Islet of Langerhans (tissue), 1 donor: ENCODE data around the gene EGLN2.
A peak's percentile ranks its signal among the peaks of the same experiment; 100 is the strongest.
"Not testable (repeated sequence)": the region's sequence is repeated elsewhere in the genome, so short reads cannot be mapped to it uniquely, and the experiment has no call there.

Experiments used
- FAIRE-seq: peaks from one replicate; lab custom pipeline; 2011; peaks lifted over from hg19 to GRCh38; lab: Jason Lieb, UNC

EGLN2 gene

GRCh38 chr19:40819479-40820234 lies 20.7 kb downstream of the EGLN2 start:
- FAIRE-seq = peak; percentile 21

DNA sequence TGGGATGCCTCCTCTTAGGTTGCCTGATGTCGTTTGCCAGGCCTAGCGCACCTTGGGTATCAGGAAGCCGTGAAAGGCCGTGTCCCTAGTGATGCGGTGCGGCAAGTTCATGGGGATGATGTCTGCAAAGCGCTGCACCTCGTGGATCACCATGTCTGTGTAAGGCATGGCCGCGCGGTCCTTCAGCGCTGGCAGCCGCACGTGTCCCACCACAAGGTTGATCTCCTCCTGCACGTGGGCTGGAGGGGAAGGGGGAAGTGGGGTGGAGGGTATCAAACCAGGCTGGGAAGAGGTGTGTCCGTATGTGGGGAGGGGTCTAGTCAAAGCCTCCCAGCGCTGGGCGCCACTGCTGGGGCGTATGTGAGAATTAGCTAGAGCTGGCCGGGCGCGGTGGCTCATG lies 23.2 kb downstream of the EGLN2 start:
- no peak for FAIRE-seq

GRCh38 chr19:40822704-40823553 lies 23.9 kb downstream of the EGLN2 start:
- FAIRE-seq = not testable (repeated sequence)

DNA sequence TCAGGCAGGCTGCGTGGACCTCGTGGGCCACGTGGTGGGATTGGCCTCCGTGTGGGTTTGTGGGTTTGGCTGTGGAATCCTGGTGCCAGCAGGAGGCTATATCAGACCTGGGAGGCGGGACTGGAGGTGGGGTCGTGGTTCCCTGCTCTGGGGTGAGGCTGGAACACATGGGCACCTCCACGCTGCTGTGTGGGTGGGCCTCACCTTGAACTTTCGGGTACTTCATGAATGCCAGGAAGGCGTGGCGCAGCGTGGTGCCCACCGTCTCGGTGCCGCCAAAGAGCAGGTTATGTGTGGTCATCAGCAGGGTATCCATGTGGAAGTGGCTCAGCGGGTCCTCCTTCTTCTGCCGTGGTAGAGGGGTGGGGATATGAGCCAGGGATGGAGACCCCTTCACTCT lies 25.9 kb downstream of the EGLN2 start:
- not testable (repeated sequence) for FAIRE-seq

DNA sequence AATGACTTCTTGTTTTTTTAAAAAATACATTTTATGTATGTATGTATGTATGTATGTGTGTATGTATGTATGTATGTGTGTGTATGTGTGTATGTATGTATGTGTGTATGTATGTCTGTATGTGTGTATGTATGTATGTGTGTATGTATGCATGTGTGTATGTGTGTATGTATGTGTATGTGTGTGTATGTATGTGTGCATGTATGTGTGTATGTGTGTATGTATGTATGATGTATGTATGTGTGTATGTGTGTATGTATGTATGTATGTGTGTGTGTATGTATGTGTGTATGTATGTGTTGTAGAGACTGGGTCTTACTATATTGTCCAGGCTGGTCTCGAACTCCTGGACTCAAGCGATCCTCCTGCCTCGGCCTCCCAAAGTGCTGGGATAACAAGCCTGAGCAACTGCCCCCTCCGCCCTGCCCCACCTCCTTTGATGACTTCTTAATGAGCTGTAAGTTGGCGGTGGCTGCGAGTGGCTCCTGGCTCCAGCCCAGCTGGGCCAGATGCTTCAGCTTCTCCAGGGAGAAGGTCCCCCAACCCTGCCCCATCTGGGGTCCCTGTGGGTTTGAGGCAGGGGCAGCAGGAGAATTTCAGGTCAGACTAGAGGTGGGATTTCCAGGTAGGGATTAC lies 26.6 kb downstream of the EGLN2 start:
- not testable (repeated sequence) for FAIRE-seq

GRCh38 chr19:40826312-40826698 lies 27.3 kb downstream of the EGLN2 start:
- not testable (repeated sequence) for FAIRE-seq

DNA sequence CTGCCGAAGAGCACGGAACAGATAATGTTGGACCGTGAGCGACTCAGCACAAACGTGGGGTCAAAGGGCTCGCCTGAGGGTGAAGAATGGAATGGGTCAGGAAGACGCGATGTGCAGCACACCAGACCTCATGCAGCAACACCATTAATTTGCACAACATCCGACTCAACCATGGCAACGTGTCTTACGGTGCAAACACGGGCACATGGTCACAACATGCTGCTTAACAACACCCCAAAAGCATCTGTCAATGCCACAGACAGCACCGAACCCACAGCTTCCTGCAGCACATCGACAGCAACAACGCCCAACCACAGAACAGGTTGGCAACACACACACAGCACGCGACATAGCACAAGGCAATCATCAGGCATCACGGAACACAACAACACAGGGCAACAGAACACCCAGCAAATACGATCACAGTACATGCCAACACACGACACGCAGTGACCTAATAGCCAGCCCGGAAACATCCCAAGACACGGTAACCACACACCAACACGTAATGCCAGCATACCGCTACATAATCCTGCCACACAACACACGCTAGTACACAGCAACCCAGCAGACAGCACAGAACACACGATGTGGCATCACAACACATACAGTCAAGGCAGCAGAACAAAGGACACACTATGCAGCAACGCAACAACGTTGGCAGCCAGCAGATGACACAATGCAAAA lies 27.9 kb downstream of the EGLN2 start:
- not testable (repeated sequence) for FAIRE-seq

DNA sequence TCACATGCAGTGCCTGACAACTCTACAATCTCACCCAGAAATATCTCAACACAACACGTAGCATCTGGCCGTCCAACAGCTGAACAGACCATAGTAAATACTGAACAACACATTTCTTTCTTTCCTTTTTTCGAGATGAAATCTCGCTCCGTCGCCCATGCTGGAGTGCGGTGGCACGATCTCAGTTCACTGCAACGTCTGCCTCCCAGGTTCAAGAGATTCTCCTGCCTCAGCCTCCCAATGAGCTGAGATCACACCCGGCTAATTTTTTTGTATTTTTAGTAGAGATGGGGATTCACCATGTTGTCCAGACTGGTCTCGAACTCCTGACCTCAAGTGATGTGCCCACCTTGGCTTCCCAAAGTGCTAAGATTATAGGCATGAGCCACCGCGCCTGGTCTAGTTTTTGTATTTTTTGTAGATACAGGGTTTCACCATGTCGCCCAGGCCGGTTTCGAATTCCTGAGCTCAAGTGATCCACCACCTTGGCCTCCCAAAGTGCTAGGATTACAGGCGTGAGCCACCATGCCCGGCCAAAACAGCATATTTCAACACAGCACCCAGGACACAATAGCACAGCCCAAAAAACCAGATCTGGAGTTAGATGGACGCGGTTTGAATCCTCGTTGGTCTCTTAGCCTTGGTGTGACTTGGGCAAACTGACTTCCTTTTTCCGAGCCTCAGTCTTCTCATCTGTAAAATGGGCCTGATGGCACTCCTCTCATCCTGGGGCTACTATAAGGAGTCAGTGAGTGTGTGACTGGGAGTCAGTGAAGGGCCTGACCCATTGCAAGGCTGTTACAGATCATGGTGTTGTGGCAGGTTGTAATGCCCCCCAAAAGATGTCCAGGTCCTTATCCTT lies 28.6 kb downstream of the EGLN2 start:
- no peak for FAIRE-seq

DNA sequence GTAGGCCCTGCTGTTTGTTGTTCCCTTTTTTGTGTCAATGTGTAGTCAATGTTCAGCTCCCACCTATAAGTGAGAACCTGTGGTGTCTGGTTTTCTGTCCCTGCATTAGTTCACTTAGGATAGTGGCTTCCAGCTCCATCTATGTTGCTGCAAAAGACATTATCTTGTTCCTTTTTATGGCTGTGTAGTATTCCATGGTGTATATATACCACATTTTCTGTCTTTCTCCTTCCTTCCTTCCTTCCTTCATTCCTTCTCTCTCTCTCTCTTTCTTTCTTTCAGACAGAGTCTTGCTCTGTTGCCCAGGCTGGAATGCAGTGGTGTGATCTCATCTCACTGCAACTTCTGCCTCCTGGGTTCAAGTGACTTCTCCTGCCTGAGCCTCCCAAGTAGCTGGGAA lies 30.2 kb downstream of the EGLN2 start:
- FAIRE-seq = no peak

DNA sequence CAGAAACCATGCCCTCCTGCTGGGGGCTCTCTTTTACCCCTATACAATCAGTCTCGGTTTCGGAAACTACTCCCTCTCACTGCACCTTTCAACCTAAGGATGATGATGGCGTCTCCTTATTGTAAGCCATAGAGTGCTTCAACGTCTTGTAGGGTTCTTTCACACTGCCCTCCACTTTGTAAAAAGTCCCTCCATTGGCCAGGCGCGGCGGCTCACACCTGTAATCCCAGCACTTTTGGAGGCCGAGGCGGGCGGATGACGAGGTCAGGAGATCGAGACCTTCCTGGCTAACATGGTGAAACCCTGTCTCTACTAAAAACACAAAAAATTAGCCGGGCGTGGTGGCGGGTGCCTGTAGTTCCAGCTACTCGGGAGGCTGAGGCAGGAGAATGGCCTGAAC lies 31.8 kb downstream of the EGLN2 start:
- FAIRE-seq = not testable (repeated sequence)

GRCh38 chr19:40831502-40832430 lies 32.8 kb downstream of the EGLN2 start:
- no peak for FAIRE-seq

DNA sequence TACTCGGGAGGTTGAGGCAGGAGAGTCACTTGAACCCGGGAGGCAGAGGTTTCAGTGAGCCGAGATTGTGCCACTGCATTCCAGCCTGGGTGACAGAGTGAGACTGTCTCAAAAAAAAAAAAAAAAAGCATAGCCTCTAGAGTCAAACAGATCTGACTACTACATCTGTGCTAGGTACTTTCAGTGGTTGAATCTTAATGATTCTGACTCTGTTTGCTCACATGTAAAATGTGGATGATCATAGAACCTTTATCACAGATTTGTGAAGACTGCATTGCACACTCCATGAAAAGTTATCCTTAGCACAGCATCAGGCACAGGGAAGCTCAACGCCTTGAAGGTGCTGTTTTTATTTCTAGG lies 33.4 kb downstream of the EGLN2 start:
- not testable (repeated sequence) for FAIRE-seq

- FAIRE-seq = not testable (repeated sequence)
Measured at GRCh38 chr19:40833728-40834533, 34.9 kb downstream of the EGLN2 start.

DNA sequence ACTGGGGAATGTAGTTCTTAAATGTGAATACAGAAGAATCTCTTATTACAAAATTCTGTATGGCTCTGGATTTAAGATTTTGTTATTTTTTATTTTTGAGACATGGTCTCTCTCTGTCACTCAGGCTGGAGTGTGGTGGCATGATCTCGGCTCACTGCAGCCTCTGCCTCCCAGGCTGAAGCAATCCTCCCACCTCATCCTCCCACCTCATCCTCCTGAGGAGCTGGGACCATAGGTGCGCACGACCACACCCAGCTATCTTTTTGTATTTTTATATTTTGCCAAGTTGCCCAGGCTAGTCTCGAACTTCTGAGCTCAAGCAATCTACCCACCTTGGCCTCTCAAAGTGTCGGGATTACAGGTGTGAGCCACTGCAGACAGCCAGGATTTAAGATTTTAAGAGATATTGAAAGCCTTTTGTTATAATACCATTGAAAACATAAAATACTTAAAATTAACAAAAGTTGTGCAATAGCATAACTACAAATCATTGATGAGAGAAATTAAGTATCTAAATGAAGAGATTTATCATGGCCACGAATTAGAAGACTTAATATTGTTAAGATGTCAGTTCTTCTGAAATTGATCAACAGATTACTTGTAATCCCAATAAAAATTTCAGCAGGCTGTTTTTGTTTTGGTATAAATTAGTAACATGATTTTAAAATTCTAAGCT lies 37.9 kb downstream of the EGLN2 start:
- no peak for FAIRE-seq

DNA sequence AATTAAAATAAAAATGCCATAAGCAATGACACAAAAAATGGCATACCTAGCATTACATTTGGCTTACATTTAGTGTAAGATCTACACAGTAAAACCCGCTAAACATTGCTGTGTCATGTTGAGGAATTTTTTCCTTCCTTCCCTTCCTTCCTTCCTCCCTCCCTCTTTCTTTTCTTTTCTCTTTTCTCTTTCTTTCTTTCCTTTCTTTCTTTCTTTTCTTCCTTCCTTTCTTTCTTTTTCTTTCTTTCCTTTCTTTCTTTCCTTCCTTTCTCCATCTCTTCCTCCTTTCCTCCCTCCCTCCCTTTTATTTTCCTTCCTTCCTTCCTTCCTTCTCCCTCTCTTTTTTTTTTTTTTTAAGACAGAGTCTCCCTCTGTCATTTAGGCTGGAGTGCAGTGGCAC lies 39.5 kb downstream of the EGLN2 start:
- not testable (repeated sequence) for FAIRE-seq

DNA sequence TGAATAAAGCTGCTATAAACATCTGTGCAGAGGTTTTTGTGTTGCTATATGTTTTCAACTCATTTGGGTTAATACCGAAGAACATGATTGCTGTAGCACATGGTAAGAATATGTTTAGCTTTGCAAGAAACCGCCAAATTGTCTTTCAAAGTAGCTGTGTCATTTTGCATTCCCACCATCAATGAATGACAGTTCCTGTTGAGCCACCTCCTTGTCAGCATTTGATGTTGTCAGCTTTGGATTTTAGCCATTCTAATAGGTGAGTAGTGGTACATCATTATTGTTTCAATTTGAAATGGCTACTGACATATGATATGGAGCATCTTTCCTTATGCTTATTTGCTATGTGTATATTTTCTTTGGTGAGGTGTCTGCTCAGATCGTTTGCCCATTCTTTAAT lies 43.0 kb downstream of the EGLN2 start:
- not testable (repeated sequence) for FAIRE-seq

DNA sequence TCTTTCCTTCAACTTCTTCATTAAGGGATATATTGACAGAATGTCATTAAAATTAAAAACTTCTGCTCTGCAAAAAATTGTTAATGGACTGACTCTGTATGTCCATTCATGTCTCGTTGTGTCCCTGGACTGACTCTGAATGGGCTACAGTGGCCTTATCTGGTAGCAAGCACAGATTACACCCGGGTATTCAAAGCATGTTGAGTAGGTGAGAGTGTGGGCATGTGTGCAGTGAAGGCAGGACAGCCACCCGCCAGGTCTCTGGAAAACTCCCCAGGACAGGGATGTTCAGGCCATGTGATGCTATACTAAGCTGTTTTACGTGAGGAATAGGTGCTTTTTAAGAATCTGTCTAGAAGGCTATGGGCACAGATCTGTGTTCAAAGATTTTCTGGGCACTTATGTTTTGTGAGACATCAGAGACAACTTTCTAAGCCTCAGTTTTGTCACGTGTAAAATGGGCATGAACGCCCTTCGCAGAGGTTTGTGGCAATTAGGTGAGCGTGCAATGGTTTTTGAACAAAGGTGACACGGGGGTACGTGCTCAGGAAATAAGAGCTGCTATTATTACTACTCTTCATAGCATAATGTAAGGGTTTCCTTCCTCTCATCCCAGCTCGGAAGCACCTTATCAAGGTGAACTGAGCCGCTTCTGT lies 44.1 kb downstream of the EGLN2 start:
- not testable (repeated sequence) for FAIRE-seq

DNA sequence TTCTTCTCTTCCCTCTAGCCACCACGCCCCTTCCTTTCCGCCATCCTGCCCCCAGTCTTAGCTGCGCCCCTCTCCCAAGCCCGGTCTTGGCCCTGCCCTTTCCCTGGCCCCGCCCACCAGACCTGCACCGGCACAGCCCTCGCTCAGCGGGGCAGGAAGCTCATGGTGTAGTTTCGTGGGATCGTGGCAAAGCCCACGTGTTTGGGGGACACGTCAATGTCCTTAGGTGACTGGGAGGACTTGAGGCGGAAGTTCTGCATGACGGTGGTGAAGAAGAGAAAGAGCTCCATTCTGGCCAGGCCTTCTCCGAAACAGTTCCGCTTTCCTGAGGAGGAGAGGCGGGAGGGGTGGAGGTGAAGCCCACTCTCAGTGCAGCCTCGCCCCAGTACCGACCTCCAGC lies 44.7 kb downstream of the EGLN2 start:
- FAIRE-seq = not testable (repeated sequence)
